Fibroblast of the aortic adventitia (primary cell): ENCODE data around the gene SAMD3. TPM values are rescaled to one million over a fixed set of nuclear protein-coding genes. Genes with fewer than 3 reads are reported as not detected.
A peak's percentile ranks its signal among the peaks of the same experiment; 100 is the strongest.
"Not testable (repeated sequence)": the region's sequence is repeated elsewhere in the genome, so short reads cannot be mapped to it uniquely, and the experiment has no call there.

Source experiments
- DNase-seq: peaks from one replicate; pipeline ENCODE4 v3.0.0-alpha.2; 2010; ENCODE audit warnings: low read depth
- H3K4me3 ChIP-seq: 2 replicates; pipeline ENCODE4 v1.5.1; 2011; ENCODE audit warnings: low read depth, mild to moderate bottlenecking, control low read depth, low read length, moderate library complexity
- CTCF ChIP-seq: IDR thresholded peaks from 2 replicates; pipeline ENCODE4 v1.5.1; 2011; ENCODE audit warnings: mild to moderate bottlenecking, low read length, control low read depth, inconsistent platforms; ENCODE audit not compliant: insufficient read depth
- total RNA-seq: library from RNA; depleted of rRNA; stranded (reverse); fragments of >200 nt; gene quantifications from 2 replicates; pipeline ENCODE4 v1.2.3, GENCODE V29; 2012; ENCODE audit warnings: low replicate concordance

SAMD3 gene
- total RNA-seq, 1 donor = 9.1 TPM

- TF ChIP-seq CTCF = no peak
Observed at GRCh38 chr6:130129762-130130246, 92.9 kb downstream of the SAMD3 start.

GRCh38 chr6:130128326-130128725 lies 94.4 kb downstream of the SAMD3 start:
- no peak for TF ChIP-seq CTCF
- no peak for DNase-seq

More at GRCh38 chr6:130129762-130130246, 92.9 kb downstream of the SAMD3 start:
- no peak overlapping the region for H3K4me3 ChIP-seq
- peak; percentile 40 for DNase-seq

DNA sequence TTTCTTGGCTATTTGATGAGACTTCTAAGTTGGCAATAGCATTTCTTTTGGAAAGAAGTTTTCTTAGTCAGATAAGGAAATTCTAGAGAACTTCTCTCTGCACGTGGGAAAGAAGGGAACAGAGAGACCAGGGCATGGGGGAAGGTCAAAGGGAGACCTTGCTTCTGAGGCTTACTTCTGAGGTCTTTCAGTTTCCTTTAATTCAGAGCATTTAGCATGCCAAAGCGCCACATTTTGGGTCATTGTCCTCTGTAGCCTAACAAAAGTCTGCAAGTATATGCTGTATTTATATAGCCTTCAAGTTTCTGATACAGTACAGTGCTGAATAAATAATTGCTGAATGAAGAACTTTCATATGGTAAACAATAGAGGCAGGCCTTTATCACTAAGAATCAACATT lies 95.6 kb downstream of the SAMD3 start:
- TF ChIP-seq CTCF = no peak
- DNase-seq = no peak
- no peak overlapping the region for H3K4me3 ChIP-seq

More at GRCh38 chr6:130128326-130128725, 94.4 kb downstream of the SAMD3 start:
- H3K4me3 ChIP-seq = no peak overlapping the region

GRCh38 chr6:130122243-130122642 lies 100.5 kb downstream of the SAMD3 start:
- DNase-seq = no peak
- no peak for TF ChIP-seq CTCF
- H3K4me3 ChIP-seq = no peak overlapping the region

DNA sequence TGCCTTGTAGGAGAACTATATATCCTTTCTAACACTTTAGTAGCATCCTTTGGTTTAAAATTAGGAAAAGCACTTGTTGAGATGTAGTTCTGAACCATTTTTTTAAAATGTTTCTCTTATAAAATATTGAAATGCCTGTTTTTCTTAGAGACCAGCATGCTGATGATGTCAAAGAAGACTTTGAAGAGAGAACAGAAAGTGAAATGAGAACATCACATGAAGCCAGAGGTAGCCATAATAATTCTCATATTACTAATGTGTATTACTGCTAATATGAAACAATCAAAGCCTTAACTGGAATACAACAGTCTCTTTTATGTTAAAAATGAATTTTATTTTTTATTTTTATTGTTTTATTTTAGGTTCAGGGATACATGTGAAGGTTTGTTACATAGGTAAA lies 102.0 kb downstream of the SAMD3 start:
- no peak for TF ChIP-seq CTCF
- no peak for DNase-seq
- no peak overlapping the region for H3K4me3 ChIP-seq

- TF ChIP-seq CTCF = no peak
- no peak overlapping the region for H3K4me3 ChIP-seq
- no peak for DNase-seq
Observed at GRCh38 chr6:130119211-130119610, 103.5 kb downstream of the SAMD3 start.

DNA sequence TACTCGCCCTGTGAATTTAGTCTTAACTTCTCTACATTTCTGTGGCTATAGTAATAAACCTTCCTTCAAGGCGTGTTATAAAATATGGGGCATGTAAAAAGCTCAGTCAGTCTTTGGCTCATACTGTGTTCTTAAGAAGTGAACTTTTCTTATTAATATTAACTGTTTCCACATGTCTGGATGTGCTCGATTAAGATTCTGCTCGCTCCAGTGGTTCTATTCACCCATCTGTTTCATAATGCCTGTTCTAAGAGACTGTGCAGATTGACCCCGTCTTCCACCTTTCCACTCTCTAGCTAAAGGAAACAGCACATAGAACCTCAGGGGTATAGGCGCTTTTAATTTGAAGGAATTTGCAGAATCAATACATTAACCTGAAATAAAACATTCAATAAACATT lies 104.5 kb downstream of the SAMD3 start:
- H3K4me3 ChIP-seq = no peak overlapping the region
- TF ChIP-seq CTCF = no peak
- DNase-seq = no peak

GRCh38 chr6:130117187-130117701 lies 105.5 kb downstream of the SAMD3 start:
- not testable (repeated sequence) for DNase-seq, H3K4me3 ChIP-seq
